Right forelimb (tissue), 1 donor: Measurements from ENCODE around the gene CGAS.
"Not testable (repeated sequence)": the region's sequence is repeated elsewhere in the genome, so short reads cannot be mapped to it uniquely, and the experiment has no call there.

ENCODE experiments used
- DNase-seq: peaks from one replicate; pipeline ENCODE4 v3.0.0-alpha.2; 2018

CGAS gene

DNA sequence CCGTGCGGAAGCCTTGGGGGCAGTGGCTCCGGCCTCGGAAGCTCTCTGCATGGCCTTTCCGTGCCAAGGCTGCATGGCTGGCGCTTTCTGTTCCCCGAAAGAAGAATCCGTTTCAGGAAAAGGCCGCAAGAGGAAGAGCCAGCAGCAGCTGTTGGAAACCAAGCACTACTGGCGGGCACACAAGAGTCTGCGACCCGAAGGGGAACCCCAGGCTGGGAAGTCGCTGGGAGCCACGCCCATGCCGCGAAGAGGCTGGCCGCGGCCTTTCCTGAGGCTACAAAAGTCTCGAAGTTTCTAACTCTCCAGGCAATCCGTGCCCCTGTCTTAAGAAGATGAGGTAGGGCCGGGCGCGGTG, at the start of gene CGAS:
CGAS (minus strand) TSS at position 191 of the 355 bp plus-strand sequence; CDS start at position 75, 116 bp downstream.
- DNase-seq, result no peak

DNA sequence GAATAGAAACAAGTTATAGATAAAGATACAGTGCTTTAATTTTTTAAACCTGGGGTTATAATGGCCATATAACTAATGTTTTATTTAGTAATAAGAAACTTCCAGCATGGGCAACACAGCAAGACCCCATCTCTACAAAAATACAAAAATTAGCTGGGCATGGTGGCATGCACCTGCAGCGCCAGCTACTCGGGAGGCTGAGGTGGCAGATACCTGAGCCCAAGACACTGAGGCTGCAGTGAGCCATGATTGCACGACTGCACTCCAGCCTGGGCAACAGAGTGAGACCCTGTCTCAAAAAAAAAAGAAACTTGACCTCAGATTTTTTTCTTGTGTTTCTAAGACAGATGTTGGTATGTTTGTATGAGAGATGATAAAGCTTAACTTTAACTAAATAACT, 45.8 kb upstream of the CGAS start:
- no peak for DNase-seq

- DNase-seq, result no peak
Observed at GRCh38 chr6:73491377-73491776, 39.3 kb upstream of the CGAS start.

GRCh38 chr6:73487473-73487872, 35.4 kb upstream of the CGAS start:
- no peak for DNase-seq

DNA sequence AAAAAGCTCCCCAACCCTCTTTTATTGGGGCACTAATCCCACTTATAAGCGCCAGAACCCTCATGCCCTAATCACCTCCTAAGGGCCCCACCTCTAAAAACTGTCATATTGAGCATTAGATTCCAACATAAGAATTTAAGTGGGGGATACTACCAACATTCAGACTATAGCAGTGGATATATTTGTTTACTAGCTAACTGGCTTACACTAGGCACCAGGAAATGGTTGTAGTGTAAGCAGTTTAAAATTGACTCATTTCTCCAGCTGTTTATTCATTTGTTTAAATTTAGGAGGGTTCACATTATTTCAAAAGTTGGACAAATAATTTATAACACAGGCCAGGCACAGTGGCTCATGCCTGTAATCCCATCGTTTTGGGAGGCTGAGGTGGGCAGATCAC, 32.3 kb upstream of the CGAS start:
- DNase-seq, result no peak

- no peak for DNase-seq
Observed at GRCh38 chr6:73481969-73482368, 29.9 kb upstream of the CGAS start.

DNA sequence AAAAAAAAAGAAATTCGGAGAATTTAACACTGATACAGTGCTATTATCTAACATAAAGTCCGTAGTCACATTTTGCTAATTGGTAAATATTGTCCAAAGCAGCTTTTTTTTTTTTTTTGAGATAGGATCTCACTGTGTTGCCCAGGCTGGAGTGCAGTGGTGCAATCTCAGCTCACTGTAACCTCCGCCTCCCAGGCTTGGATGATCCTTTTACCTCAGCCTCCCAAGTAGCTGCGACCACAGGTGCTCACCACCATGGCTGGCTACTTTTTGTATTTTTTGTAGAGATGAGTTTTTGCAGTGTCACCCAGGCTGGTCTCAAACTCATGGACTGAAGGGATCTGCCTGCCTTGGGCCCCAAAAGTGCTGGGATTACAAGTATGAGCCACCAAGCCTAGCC, 25.3 kb upstream of the CGAS start:
- no peak for DNase-seq

DNA sequence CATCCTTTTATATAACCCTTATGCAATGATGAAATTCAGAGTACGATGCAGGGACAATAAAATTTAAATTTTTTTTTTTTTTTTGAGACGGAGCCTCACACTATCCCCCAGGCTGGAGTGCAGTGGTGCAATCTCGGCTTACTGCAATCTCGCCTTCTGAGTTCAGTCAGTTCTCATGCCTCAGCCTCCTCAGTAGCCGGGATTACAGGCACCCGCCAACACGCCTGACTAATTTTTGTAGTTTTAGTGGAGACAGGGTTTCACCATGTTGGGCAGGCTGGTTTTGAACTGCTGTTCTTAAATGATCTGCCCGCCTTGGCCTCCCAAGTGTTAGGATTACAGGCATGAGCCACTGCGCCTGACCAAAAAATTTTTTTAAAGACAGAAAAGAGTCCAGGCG, 24.6 kb upstream of the CGAS start:
- no peak for DNase-seq

- DNase-seq, result no peak
Observed at GRCh38 chr6:73471686-73472290, 19.7 kb upstream of the CGAS start.

DNA sequence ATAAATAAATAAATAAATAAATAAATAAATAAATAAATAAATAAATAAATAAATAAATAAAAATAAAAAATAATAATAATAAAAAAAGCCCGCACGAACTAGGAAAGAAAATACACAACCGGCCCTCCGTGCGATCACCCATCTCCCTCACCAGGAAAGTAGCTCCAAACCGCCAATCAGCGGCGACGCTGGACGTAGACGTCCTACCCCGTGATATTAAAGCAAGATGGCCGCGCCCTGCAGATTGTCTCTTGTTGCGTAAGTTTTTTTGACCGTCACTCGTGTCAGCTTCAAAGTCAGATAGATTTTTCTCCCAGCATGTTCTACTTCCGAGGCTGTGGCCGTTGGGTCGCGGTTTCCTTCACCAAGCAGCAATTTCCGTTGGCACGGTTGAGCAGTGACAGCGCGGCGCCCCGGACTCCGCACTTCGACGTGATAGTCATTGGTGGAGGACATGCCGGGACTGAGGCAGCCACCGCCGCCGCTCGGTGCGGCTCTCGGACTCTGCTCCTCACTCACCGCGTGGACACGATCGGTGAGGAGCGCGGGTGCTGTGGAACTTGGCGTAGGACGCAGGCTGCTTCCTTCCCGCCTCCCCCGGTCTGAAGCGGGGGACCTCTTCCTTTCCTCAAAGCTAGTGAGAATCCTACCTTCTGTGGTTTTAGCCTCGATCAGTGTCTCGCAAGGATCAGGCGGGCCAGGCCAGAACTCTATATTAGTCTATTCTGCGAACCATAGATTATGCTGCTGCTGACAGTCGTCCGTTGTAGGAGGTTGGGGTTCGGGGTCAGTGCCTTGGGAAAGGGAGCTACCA, 9.6 kb upstream of the CGAS start, which contains the start of gene MTO1:
MTO1 (plus strand) TSS at position 201 of the 814 bp plus-strand sequence; CDS start at position 319, 118 bp downstream.
- peak; percentile 89 for DNase-seq

GRCh38 chr6:73460056-73460455, 8.0 kb upstream of the CGAS start:
- DNase-seq, result no peak

DNA sequence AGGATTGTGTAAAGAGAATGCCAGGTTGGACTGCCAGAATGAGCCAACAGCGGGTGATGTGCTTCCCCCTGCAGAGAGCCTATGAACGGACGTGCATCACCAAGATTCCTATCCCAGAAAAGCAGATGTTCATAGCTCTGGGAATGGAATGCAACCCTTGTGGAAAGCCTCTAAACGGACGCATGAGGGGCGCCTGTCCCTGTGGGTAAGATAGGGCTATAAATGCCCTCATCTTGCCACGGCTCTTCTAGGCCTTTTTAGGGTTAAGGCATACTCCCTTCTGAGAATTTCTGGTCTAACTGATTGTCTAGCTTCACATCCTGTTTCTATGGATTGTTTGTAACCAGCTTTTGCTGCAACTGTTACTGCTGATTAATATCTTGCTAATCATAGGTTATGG, 7.4 kb upstream of the CGAS start:
- not testable (repeated sequence) for DNase-seq

DNA sequence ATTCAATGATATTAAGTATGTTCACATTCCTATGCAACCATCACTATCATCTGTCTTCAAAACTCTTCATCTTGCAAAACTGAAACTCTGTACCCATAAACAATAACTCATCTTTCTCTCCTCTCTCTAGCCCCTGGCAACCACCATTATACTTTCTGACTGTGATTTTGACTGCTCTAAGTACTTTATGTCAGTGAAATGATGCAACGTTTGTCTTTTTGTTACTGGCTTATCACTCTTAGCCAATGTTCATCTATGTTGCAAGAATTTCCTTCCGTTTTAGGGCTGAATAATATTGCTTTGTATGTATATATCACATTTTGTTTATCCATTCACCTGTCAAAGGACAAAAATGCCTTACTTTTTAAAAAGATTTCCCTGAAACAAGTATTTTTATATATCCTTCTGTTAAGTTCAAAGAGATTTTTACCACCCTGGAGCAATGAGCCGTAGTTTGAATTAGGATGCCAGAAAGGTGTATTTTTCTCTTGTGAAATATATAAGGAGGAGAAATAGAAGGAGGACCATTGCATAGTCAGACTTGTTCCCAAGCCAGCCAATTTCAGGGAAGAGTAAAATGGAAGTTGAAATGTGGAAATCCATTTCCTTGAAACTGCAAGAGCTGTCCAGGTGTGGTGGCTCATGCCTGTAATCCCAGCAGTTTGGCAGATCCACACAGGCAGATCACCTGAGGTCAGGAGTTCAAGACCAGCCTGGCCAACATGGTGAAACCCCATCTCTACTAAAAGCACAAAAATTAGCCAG, 4.0 kb upstream of the CGAS start:
- no peak for DNase-seq

GRCh38 chr6:73451223-73452106, 632 bp downstream of the CGAS start:
- peak; percentile 84 for DNase-seq

GRCh38 chr6:73443555-73443954, 8.5 kb downstream of the CGAS start:
- DNase-seq, result no peak

GRCh38 chr6:73435236-73435635, 16.9 kb downstream of the CGAS start:
- DNase-seq, result no peak

GRCh38 chr6:73421534-73421933, 30.6 kb downstream of the CGAS start:
- no peak for DNase-seq

DNA sequence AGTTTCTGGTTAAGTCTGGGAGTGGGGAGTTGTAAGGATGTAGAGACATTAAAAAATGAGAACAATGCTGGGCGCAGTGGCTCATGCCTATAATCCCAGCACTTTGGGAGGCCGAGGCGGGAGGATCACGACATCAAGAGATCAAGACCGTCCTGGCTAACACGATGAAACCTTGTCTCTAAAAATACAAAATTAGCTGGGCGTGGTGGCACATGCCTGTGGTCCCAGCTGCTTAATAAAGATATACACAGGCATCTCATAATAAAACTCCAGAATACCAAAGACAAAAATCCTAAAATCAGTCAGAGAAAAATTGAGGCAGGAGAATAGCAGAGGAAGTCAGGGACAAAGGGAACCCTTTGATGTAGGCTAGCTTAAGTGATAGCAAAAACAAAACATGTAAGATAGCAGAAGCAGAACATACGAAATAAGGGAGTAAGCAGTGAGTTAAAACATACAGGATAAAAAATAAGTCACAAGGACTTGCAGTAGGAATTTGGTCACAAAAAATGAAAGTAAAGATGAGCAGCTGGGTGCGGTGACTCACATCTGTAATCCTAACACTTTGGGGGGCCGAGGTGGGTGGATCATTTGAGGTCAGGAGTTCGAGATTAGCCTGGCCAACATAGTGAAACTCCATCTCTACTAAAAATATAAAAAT, 33.9 kb downstream of the CGAS start:
- no peak for DNase-seq

DNA sequence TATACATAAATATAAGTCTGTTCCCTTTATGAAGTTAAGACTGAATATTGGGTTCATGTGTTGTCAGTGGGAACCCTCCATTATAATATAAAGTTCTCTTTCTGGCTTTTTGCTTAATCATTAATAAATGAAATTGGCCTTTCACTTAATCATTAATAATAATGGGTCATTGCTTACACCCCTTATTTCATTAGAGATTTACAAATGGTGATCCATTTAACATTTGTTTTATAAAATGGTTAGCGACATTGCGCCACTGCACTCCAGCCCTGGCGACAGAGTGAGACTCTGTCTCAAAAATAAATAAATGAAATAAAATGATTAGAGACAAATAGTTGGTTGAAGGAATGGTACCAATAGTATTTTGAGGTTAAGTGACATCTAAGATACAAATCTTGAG, 39.0 kb downstream of the CGAS start:
- no peak for DNase-seq

GRCh38 chr6:73409395-73409794, 42.7 kb downstream of the CGAS start:
- no peak for DNase-seq

GRCh38 chr6:73400656-73401055, 51.4 kb downstream of the CGAS start:
- DNase-seq, result no peak

GRCh38 chr6:73395875-73396274, 56.2 kb downstream of the CGAS start:
- no peak for DNase-seq
